Central memory CD4-positive, alpha-beta T cell (primary cell): ENCODE measurements around the gene IFI16.
A peak's percentile ranks its signal among the peaks of the same experiment; 100 is the strongest.
"Not testable (repeated sequence)": the region's sequence is repeated elsewhere in the genome, so short reads cannot be mapped to it uniquely, and the experiment has no call there.

ENCODE experiments used
- DNase-seq: peaks from one replicate; pipeline ENCODE4 v3.0.0; 2022

Gene IFI16

GRCh38 chr1:159008744-159009188 is 941 bp upstream of the IFI16 start:
- peak; percentile 63 for DNase-seq

DNA sequence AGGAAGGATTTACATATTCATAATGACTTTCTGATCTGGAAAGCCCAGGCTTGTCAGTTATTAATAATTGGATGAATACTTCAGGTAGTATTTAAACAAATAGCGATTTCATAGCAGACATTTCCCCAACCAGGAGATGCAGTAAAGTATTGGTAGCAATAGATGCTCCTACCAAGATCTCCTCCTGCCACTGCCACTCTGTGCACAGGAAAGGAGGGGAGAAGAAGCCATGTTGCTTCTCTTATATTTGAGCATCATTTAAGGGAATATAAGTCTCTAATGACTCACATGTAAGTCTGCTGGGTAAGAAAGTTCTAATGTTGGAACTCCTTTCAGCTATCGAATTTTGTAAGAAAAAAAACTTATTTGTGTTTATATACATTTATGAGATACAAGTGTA is 420 bp upstream of the IFI16 start:
- no peak for DNase-seq

DNA sequence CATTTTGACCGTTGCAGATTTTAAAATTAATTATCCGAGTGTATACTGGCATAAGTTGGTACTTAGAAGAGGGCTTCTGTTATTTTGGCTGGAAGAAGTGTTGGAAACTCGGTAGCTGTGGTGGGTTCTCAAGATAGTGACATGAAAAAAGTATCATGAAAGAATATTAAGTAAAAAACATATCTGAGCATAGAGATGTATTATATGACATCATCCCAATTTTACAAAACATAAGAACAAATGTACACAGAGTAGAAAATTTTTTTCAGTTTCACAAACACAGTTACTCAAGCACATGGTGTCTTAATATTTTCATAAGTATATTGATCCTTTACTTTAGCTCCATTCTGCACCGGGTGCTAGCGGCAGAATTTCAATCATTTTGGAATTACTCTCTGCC is 684 bp downstream of the IFI16 start:
- DNase-seq = no peak

DNA sequence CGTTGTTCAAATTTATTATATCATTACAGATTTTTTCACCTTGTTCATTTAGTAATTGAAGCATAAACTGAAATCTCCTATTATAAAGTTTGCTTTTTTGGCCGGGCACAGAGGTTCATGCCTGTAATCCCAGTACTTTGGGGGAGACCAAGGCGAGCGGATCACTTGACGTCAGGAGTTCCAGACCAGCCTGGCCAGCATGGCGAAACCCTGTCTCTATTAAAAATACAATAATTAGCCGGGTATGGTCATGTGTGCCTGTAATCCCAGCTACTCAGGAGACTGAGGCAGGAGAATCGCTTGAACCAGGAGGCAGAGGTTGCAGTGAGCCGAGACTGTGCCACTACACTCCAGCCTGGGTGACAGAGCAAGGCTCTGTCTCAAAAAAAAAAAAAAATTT is 1.3 kb downstream of the IFI16 start:
- not testable (repeated sequence) for DNase-seq

- no peak for DNase-seq
Observed at GRCh38 chr1:159011751-159012150, 2.0 kb downstream of the IFI16 start.

DNA sequence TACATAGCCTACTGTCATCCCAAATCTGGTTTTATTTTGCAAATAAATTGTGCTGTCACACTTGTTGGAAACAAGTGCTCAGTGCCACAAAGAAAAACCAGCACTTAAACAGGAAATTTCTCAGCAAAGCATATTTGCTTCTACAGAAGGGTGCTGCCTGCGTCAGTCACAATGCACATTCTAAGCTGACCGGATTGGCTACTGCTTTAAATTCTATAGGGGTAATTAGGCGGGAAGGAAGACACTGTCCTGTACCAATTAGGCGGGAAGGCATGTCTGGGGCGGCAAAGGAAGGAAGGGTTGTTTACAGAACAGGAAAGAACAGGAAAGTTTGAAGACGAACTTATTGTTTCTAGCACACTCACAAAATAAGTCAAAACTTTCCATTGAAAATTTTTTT is 2.8 kb downstream of the IFI16 start:
- peak; percentile 58 for DNase-seq

GRCh38 chr1:159014003-159014571 is 4.4 kb downstream of the IFI16 start:
- DNase-seq = no peak

DNA sequence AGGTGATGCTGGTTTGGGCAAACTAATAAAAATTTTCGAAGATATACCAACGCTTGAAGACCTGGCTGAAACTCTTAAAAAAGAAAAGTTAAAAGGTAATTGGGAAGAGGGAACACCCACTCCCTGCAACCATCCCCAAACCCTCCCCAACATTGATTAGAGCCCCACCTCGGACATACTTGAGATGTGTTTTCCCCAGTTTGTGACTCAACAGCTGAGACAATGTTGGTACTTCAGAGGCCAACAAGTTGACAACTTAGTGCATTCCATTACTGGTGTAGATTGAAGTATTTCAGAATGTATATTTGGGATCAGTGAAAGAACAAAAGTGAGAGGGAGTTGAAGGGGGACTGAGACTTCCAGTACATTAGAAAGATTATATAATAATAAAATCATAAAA is 5.1 kb downstream of the IFI16 start:
- DNase-seq = no peak

- peak; percentile 62 for DNase-seq
Observed at GRCh38 chr1:159015440-159015909, 5.8 kb downstream of the IFI16 start.

- no peak for DNase-seq
Observed at GRCh38 chr1:159023723-159024122, 14.0 kb downstream of the IFI16 start.

GRCh38 chr1:159025043-159025442 is 15.3 kb downstream of the IFI16 start:
- DNase-seq = no peak

GRCh38 chr1:159026841-159027240 is 17.1 kb downstream of the IFI16 start:
- not testable (repeated sequence) for DNase-seq

DNA sequence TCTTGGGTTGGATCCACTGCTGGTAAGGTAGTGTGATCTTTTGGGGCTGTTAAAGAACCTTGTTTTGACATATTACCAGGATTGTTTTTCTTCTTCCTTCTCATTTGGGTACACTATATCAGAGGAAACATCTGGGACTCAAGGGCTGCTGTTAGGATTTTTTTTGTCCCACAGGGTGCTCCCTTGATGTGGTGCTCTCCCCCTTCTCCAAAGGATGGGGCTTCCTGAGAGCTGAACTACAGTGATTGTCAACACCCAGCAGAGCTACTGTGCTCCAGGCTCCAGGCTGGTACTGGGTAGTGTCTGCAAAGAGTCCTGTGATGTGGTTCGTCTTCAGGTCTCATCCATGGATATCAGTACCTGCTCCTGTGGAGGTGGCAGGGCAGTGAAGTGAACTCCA is 20.6 kb downstream of the IFI16 start:
- DNase-seq = no peak

DNA sequence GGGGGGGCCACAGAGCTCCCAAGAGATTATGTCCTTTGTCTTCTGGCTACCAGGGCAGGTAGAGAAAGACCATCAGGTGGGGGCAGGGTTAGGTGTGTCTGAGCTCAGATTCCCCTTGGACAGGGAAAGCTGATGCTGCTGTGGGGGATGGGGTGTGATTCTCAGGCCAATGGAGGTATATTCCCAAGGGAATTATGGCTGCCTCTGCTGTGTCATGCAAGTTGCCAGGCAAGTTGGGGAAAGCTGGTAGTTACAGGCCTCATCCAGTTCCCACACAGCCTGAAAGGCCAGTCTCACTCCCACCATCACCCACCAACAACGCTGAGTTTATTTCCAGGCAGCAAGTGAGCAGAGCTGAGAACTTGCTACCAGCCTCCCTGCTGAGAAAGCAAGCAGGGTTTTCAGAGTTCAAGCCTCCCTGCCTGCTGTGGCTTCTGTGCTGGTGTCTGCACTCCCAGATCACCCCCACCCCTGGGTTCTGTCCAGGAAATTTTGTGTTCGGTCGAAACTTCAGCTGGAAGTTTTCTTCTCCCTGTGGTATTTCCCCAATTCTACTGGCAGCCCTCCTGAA is 21.3 kb downstream of the IFI16 start:
- no peak for DNase-seq

DNA sequence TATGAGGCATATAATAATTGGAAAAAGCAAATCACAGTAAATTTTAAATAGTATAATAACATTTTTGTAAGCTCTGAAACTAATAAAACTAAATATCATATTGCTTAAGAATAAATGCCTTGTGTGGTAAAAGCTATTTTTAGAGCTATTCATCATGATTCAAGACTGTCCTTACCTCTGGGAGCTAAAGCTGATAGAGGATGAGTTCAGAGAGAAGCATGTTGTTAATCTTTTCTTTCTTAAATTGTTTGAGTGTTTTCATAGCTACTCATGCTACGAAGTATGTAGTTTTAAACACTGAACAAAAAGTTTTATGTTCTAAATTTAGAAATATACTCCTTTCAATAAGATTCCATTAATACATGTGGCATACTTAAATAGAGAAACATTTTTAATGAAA is 30.5 kb downstream of the IFI16 start:
- DNase-seq = no peak

DNA sequence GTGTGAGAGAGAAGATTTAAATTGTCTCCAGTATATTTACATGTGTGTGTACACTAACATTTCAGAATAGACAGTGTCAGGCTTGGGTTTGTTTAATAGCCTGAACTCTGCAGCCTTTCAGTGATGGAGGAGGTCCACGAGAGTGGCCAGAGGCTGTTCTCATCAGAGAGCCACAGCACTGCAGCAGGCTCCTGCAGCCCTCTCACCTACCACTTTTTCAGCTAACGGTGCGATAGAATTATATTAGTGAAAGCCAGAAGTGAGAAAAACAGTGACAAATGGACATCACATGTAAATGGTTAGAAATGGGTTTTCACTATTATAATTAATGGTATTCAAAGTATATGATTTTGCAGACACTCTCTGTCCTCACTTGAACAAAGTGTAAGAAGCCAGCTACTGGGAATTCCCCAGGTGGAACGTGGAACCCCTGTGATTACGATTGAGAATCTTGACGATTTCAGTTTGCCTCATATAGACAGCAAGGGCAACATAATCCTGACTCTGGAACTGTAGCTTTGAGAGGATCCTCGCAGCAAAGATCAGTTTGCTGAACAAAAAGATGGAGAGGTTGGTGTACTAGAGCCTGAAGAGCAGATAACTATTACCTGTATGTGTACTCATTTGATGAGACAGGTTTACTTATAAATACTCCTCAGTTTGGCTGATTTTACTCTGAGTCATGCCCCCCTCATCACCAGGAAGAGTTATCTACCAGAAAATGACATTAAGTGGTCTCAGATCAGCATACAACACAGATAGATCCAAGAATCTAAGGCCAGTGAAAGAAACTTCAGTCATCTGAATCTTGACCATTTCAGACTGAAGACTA is 31.4 kb downstream of the IFI16 start:
- DNase-seq = no peak

DNA sequence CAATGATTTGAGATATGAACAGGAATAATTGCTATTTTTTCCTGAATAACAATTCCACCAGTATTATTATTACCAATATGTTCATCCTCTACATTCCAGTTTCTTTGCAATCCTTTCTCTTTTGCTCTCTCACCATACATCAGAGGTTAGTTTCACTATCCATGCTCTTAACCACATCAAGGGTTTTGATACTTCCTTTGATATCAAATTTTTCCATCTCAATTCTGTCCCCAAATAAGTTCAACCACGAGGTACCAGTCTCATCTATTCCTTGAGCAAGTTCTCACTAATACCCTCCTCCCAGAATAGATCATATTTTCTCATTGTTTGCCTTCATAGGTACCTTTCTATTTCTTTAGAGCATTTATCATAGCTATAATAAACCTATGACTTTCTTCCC is 36.8 kb downstream of the IFI16 start:
- peak; percentile 46 for DNase-seq

- no peak for DNase-seq
Observed at GRCh38 chr1:159051436-159051835, 41.7 kb downstream of the IFI16 start.

GRCh38 chr1:159054427-159054826 is 44.7 kb downstream of the IFI16 start:
- no peak for DNase-seq

DNA sequence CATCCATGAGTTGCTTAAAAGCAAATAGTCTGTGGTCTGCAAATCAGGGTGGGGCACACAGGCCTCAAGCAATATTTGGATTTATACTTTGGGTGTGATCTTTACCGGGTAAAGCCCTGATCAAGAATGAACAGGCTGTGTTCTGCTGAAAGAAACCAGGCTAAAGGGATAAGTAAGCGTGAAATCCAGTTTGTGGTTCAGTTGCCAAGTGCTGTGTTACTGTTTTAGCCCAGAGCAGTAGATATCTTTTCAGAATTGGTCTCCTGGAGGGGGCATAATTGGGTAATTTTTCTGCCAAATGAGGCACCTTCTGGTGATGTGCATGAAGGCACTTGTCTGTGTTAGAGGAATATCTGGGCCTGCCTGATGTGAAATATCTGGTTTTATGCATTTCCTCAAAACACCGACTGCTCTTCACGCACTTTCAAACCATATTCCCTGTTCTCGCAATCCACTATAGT is 45.5 kb downstream of the IFI16 start:
- DNase-seq = no peak

GRCh38 chr1:159056069-159056698 is 46.5 kb downstream of the IFI16 start:
- DNase-seq = no peak

- no peak for DNase-seq
Observed at GRCh38 chr1:159058751-159059150, 49.0 kb downstream of the IFI16 start.

GRCh38 chr1:159065106-159065505 is 55.4 kb downstream of the IFI16 start:
- DNase-seq = no peak
